GM12864 (cell line): ENCODE measurements around the gene SLC44A5.

Experiments
- DNase-seq: peaks from one replicate; pipeline ENCODE4 v3.0.0-alpha.2; 2011; ENCODE audit warnings: low read depth
- H3K4me3 ChIP-seq: 2 replicates; pipeline ENCODE4 v1.5.1; 2011; ENCODE audit warnings: mild to moderate bottlenecking, low read depth, low read length, control low read depth
- TF ChIP-seq, protein P1 (sequence below): IDR thresholded peaks from 2 replicates; pipeline ENCODE4 v1.5.1; 2011; ENCODE audit warnings: low read depth, mild to moderate bottlenecking, moderate library complexity, low read length, control low read depth, inconsistent platforms; ENCODE audit errors: missing control alignments

The SLC44A5 gene

GRCh38 chr1:75522389-75522788 lies 88.5 kb downstream of the SLC44A5 start:
- TF ChIP-seq, protein P1, sequence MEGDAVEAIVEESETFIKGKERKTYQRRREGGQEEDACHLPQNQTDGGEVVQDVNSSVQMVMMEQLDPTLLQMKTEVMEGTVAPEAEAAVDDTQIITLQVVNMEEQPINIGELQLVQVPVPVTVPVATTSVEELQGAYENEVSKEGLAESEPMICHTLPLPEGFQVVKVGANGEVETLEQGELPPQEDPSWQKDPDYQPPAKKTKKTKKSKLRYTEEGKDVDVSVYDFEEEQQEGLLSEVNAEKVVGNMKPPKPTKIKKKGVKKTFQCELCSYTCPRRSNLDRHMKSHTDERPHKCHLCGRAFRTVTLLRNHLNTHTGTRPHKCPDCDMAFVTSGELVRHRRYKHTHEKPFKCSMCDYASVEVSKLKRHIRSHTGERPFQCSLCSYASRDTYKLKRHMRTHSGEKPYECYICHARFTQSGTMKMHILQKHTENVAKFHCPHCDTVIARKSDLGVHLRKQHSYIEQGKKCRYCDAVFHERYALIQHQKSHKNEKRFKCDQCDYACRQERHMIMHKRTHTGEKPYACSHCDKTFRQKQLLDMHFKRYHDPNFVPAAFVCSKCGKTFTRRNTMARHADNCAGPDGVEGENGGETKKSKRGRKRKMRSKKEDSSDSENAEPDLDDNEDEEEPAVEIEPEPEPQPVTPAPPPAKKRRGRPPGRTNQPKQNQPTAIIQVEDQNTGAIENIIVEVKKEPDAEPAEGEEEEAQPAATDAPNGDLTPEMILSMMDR, result no peak
- no peak overlapping the region for H3K4me3 ChIP-seq
- no peak for DNase-seq

DNA sequence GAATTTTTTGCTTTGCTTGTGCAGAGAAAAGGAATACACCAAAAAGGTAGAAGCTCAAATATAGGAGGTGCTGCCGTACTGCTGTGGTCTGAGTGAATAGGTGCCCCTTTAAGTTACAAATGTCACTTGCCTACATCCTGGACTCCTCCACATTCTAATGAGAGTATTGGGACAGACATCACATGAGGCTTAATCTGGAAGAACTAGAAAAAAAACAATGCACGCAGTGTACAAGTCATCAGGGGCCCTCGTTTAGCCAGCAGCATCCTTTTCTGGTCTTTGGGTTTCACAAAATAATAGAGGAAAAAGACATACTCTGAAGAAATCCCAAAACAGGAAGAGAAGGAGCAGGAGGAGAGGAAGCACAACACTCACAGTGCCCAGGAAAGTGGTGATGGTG lies 89.3 kb downstream of the SLC44A5 start:
- no peak overlapping the region for H3K4me3 ChIP-seq
- no peak for DNase-seq
- TF ChIP-seq, protein P1, result no peak

DNA sequence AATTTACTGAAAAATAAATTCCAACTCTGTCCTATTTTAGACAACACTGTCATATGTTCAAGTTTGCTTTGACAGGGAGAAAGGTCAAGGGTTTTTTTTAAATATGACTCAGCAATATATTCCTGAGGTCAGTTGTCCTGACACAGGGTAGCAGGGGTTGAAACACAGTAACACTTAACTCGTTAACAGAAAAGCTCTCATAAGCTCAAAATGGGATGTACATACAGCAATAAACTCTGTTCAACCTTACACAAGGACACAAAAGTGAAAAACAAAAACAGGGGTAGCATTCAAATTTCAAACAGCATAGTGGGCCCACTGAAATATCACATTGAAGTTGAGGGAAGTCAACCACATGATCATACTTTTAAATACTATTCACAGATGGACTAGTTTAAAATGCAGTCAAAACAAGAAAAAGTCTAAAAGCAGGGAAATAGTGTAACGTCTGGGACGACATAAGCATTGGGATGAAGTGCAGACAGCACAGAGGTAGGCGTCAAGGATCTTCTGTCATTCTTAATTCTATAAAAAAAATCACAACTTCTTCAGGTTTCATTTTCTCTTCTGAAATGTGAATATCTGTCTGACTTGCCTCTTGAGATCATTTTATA lies 89.9 kb downstream of the SLC44A5 start:
- H3K4me3 ChIP-seq, result no peak overlapping the region
- TF ChIP-seq, protein P1, result no peak
- no peak for DNase-seq

- H3K4me3 ChIP-seq, result no peak overlapping the region
- DNase-seq, result no peak
These were observed 91.1 kb downstream of the SLC44A5 start for GRCh38 chr1:75519651-75520427.

DNA sequence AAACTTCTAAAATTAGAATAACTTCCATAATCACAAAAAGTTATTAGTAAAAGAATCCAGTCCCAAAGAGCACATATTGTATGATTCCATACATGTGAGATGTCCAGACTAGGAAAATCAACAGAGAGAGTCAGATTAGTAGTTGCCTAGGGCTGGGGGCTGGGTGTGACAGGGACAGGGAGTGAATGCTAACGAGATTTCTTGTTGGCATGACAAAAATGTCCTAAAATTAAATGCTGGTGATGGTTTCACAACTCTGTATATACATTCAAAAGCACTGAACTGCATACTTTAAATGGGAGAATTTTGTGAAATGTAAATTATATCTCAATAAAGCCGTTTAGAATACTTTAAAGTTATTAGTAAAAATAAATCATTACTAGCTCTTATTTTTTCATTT lies 92.2 kb downstream of the SLC44A5 start:
- TF ChIP-seq, protein P1, result no peak
- no peak for DNase-seq
- no peak overlapping the region for H3K4me3 ChIP-seq

More at GRCh38 chr1:75519651-75520427, 91.1 kb downstream of the SLC44A5 start:
- TF ChIP-seq, protein P1, result no peak

DNA sequence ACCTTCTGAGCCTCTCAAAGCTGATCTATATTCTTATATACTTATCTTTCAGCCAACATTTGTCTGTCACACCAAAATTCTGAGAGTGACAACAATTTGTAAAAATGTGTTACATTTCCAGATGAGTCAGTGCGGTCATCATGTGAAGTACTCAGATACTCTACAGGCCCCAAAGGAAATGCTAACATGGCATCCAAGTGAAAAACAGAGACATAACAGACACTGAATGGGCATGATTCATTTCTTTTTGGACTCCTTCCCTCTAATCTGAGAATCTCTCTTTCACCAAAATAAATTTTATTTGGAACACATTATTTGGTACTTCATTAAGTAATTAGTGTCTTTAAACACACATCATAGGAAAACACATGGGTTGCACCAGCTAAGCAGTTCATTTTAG lies 96.6 kb downstream of the SLC44A5 start:
- DNase-seq, result no peak
- no peak overlapping the region for H3K4me3 ChIP-seq
- TF ChIP-seq, protein P1, result no peak
